IPS-NIHi11 (cell line): ENCODE data around the gene WDR73.
A peak's percentile ranks its signal among the peaks of the same experiment; 100 is the strongest.
"Not testable (repeated sequence)": the region's sequence is repeated elsewhere in the genome, so short reads cannot be mapped to it uniquely, and the experiment has no call there.

Experiments used
- DNase-seq: peaks from one replicate; pipeline ENCODE4 v3.0.0; 2012; ENCODE audit warnings: mixed read lengths, low spot score

The WDR73 gene

DNA sequence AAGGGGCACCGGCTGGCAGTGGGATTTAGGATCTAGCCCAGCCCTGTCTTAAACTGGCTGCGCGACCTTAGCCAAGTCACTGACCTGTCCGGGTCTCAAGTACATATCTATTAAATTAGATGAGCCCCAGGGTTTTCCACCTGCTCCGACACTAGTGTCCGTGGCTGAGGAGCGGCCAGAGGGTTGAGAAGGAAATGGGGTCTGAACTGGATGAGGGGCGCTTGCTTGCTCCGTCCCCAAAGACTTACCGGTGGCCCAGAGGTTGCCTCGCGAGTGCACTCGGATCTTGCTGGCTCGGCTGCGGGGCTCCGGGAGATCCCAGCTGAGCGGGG is 3.6 kb upstream of the WDR73 start:
- no peak for DNase-seq

DNA sequence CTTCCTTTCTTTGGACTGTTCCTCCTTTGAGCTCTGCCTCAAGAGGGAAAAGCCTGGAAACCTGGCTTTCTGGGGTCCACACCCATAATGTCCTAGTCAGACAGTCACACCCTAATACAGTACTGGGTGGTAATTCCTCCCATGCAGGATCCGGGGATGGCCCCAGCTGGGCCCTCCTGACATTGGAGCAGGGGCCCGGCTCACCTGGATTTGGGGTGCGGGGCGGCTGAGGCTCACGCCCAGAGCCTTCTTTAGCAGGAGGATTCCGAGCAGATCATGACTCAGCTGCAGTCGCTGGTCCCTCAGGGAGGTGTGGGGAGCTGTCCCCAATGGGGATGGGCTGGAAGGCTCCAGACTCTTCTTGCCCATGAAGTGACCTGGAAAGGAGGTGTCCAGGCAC is 2.9 kb upstream of the WDR73 start:
- no peak for DNase-seq

DNA sequence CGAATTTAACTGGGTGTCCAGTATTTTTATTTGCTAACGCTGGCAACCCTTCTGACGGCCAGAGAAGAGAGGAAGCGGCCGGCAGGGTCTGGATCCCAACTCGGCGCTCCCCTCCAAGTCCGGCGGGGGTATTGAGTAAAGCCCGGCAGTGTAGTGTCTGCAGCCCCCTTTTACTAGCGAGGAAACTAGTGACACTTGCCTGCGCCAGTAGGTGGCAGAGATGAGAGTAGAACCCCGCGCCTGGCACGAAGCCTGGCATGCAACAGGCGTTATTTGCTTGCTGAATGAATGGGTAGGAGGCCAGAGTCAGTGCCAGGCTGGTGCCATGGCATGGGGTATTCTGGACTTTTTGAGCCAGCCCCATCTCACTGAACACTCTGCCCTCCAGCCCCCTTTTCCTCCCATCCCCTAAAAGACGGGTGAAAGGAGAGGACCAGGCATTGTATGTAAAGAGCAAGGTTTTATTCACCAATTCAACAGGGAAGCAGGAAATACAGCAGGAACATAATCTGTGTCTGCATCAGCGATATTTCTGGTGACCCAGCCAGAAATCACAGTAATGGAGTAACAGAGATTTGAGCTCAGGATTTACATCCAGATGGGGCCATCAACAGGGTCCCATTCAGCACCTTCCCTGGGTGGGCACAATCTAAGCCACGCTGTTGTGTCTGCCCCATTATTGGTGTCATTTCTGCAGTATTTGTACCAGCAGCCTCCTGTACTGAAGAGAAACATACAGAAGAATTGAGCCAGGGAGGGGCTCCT is 788 bp upstream of the WDR73 start:
- peak; percentile 68 for DNase-seq

DNA sequence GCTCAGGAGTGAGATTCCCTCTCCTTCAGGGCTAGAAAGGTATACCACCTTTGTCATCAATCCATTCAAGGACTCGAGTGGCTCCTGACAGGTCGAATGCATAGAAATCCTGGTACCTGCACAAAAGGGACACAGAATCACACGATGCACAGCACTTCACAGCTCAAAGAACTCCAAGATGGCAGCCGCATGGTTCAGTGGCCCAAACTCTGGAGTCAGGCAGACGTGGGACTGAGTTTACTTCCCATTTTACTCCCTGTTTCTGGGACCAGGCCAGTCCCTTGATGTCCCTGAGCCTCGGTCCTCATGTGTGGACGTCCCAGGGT is 536 bp downstream of the WDR73 start:
- DNase-seq = no peak

DNA sequence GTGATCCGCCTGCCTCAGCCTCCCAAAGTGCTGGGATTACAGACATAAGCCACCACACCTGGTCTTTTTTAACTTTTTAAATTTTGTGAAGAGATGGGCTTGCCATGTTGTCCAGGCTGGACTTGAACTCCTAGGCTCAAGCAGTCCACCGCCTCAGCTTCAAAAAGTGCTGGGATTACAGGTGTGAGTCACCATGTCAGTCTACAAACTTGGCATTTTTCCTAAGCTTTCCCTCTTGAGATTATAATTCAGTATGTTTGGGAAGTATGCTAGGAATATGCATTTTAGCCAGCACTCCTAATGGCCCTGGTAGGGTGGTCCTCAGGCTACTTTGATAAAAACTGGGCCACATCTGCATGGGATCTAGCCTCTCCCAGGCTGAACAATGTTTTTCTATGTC is 4.4 kb downstream of the WDR73 start:
- DNase-seq = no peak

DNA sequence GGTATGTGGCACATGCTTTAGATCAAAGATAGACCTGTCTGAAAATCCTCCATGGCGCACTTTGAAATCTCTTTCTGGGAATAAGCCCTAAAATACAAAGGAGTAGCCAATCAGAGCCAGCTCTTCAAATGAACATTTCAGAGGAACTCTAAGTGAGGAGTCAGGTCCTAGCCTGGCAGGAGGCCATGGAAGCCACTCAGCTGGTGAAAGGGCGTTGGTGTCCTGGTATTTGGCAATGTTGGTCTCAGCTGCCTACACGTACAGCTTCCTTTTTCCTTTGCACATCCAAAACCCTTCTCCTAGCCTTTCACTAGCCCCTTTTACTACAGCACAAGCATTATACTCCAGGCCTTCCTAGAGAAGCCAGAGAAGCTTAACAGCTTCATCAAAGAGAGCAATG is 5.5 kb downstream of the WDR73 start:
- DNase-seq = no peak

DNA sequence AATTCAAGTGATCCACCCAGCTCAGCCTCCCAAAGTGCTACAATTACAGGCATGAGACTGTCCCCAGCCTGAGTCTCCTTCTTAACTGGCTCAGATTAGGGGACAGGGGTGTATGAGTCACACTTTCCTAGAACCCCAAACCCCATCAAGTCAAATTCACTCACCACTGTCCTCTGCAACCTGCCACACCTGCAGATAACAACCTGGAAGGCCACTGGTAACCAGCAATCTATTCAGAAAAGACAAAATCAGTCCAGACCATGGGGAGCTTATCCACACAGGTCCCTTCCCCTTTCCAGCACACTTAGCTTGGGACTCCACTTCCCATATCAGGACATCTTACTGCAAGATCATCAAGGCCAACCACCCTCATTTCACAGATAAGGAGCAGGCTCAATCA is 6.4 kb downstream of the WDR73 start:
- no peak for DNase-seq

DNA sequence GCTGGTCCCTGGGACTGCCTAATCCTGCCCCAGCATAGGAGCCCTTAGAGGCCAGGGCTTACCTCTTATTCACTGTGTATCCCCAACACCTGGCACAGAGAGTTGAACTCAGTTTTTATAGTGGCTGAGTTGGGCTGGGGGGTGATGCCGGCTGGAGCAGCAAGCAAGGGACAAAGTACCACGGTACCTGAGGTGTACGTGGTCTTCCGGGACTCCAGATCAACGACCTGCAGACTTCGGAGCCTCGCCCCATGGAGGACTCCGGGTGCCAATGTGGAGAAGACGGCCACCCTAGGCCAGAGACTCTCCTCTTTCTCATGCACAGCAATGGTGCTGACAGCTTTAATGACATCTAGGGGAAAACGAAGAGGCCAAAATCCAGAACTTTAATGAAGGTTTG is 8.1 kb downstream of the WDR73 start:
- no peak for DNase-seq

DNA sequence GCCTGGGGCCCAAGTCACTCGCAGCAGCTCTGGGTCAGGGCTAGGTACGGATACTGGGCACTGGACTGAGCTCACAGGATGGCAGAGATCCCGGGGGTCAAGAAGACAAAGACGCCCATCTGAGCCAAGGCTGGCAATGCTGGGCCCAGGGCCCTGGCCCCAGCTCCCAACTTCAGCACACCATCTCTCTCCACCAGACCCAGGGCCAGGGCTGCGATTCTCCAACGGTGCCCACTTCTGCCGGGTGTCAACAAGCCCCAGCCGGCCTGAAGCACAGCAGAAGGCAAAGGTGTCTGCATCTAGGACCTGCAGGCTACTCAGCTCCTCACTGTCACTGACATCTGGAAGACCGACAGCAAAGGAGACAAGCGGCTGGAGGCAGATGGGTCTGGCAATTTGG is 8.6 kb downstream of the WDR73 start:
- no peak for DNase-seq

DNA sequence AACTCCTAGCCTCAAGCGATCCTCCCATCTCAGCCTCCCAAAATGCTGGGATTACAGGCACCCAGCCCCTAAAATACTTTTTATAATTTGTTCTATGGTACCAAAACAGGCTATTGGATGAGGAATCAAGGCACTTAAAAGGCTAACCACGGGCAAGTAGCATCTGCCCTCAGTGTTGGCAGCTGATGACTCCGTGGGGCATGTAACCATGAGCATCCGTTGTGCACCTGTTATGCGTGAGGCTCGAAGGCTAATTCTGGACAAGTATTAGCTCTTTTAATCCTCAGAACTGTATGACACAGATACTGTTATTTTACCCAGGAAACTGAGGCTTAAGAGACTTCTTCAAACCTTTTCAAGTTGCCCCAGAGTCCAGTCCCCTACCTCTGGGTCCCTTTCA is 10.2 kb downstream of the WDR73 start:
- DNase-seq = no peak

DNA sequence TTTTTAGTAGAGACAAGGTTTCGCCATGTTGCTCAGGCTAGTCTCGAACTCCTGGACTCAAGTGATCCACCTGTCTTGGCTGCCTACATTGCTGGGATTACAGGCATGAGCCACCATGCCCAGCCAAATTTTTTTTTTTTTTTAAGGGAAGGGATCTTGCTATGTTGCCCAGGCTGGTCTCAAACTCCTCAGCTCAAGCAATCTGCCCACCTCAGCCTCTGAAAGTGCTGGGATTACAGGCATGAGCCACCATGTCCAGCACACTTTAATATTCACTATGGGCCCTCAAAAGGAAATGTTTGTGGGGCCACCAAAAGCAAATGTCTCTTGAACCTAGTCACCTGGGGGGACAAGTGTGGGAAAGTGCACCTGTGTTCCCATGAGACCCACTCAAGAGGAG is 11.4 kb downstream of the WDR73 start:
- DNase-seq = not testable (repeated sequence)

DNA sequence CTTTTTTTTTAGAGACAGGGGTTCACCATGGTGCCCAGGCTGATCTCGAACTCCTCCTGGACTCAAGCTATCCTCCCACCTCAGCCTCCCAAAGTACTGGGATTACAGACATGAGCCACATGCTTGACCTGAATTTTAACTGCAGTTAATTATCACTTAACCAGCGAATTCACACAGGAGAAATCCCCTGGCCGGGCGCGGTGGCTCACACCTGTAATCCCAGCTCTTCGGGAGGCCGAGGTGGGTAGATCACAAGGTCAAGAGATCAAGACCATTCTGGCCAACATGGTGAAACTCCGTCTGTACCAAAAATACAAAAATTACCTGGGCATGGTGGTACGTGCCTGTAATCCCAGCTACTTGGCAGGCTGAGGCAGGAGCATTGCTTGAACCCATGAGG is 12.2 kb downstream of the WDR73 start:
- not testable (repeated sequence) for DNase-seq

DNA sequence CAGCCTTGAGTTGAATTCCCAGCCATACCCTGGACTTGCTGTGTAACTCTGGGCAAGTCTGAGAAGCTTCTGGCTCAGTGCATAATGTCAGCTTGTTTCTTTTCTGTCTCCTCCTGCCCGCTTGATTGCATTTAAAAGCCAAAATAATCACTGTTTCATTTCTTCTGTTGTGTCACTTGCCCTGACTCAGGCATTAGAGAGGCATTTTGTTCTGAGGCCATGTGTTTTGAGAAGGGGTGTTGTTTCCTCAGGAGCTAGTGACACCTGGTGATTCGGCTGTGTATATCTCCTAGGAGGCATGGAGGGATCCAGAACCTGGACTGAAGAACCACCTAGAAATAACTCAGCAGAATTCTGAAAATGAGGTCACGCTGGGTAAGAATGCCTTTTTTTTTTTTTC is 16.0 kb downstream of the WDR73 start:
- DNase-seq = peak; percentile 42

DNA sequence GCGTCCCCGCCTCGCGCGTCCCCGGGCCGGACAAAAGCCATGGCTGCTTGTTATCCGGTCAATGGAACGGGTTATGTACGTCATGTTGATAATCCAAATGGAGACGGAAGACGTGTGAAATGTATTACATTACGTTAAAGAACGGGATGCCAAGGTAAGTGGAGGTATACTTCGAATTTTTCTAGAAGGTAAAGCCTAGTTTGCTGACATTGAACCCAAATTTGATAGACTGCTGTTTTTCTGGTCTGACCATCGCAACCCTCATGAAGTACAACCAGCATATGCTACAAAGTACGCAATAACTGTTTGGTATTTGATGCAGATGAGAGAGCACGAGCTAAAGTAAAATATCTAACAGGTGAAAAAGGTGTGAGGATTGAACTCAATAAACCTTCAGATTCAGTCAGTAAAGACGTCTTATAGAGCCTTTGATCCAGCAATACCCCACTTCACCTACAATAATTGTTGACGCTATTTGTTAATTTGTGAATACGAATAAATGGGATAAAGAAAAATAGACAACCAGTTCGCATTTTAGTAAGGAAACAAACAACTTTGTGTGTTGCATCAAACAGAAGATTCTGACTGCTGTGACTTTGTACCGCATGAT is 19.8 kb downstream of the WDR73 start:
- DNase-seq = no peak

DNA sequence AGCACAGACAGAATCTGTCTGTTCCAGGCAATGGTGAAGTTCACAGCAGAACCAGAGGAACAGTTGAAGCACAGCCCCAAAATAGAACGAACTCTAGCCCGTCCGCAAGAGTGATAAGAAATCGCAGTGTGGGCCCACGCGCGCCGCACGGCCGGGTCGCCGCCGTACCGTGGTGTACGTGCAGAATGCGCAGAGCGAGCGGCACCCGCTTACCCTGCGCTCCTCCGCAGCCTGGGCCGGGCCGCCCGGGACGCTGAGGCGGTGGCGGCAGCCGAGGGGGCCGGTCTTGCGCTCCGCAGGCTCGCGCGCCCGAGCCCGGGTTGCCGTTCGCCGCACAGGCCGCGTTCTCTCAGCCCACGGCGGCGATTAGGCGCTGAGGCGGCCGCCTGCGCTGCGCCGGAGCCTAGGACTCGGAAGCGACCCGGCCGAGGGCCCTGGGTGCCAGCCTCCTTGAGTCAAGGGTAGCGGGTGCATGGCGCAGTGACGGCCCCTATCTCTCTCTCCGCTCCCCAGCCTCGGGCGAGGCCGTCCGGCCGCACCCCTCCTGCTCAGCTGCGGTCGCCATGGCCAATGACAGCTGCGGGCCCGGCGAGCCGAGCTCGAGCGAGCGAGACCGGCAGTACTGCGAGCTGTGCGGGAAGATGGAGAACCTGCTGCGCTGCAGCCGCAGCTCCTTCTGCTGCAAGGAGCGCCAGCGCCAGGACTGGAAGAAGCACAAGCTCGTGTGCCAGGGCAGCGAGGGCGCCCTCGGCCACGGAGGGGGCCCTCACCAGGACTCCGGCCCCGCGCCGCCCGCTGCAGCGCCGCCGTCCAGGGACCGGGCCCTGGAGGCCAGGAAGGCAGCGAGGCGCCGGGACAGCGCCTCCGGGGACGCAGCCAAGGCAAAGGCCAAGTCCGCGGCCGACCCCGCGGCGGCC is 20.5 kb downstream of the WDR73 start:
- peak; percentile 64 for DNase-seq

DNA sequence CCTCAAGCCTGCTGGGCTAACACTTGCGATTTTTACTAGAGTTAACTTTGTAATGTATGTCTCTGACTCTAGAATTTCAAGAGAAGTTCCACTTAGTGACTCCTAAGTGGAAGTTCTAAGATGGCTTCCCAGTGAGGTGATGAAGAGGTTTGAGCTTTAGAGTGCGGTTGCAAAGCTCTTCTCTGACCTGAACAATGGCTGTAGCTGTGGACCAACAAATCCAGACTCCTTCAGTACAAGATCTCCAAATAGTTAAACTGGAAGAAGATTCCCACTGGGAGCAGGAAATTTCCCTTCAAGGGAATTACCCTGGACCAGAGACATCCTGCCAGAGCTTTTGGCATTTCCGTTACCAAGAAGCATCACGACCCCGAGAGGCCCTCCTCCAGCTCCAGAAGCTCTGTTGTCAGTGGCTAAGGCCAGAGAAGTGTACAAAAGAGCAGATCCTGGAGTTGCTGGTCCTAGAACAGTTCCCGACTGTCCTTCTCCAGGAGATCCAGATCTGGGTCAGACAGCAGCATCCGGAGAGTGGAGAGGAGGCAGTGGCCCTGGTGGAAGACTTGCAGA is 22.3 kb downstream of the WDR73 start:
- DNase-seq = no peak

DNA sequence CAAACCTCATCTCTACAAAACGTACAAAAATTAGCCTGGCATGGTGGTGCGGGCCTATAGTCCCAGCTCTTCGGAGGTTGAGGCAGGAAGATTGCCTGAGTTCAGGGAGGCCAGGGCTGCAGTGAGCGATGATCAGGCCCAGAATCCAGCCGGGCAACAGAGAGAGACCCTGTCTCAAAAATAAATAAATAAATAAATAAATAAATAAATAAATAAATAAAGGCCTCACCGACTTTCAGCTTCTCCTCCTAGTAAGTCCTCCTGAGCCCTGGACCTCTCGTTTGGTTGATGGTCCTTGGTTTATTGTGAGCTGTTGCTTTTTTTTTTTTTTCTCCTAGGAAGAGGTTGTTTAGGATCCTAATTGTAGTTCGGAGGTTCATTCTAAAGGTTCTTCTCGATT is 25.1 kb downstream of the WDR73 start:
- DNase-seq = no peak

DNA sequence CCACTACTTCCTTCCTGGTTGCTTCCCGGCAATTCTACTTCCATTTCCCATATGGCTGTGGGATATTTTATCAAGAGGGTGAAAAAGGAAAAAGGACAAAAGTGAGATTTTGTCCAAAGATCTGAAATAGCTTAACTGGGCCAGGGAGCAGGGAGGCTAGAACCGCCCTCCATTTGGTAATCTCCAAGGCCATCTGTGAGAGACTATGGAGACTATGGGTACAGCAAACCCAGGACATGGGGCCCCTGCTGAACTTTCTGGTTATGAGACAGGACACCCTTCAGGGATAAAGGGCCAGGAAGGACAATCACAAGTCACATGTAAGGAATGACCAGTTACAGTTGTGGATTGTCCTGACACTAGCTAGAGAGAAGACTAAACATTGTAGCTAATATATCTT is 29.0 kb downstream of the WDR73 start:
- DNase-seq = no peak

DNA sequence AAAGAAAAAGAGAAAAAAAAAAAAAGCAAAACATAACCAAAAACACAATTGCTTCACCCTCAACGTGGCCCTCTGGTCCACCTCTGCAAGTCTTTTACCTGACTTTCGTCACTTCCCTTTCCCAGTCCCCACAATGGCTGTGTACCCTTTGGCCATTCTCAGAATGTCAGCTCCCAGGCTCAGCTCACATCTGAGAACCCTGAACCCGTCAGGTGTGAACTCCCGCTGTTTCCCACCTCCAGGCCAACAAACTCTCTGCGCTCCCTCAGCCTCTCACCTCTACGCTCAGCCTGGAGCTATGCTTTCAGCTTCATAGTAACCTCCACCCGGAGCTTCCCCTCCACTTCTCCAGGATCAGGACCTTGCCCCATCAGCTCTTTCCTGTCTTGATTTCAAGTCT is 29.7 kb downstream of the WDR73 start:
- DNase-seq = no peak

DNA sequence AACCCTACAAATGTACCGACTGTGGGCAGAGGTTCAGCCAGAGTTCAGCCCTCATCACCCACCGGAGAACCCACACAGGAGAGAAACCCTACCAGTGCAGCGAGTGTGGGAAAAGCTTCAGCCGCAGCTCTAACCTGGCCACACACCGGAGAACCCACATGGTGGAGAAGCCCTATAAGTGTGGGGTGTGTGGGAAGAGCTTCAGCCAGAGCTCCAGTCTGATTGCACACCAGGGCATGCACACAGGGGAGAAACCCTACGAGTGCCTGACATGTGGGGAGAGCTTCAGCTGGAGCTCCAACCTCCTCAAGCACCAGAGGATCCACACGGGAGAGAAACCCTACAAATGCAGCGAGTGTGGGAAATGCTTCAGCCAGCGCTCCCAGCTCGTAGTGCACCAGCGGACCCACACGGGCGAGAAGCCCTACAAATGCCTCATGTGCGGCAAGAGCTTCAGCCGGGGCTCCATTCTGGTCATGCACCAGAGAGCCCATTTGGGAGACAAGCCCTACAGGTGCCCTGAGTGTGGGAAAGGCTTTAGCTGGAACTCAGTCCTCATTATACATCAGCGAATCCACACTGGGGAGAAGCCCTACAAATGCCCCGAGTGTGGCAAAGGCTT is 32.6 kb downstream of the WDR73 start:
- no peak for DNase-seq

DNA sequence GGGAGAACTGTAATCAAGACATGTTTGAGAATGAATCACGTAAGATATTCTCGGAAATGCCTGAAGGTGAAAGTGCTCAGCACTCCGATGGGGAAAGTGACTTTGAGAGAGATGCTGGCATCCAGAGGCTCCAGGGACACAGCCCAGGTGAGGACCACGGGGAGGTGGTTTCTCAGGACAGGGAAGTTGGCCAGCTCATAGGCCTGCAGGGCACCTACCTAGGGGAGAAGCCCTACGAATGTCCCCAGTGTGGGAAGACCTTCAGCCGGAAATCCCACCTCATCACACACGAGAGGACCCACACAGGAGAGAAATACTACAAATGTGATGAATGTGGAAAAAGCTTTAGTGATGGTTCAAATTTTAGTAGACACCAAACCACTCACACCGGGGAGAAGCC is 33.5 kb downstream of the WDR73 start:
- no peak for DNase-seq

DNA sequence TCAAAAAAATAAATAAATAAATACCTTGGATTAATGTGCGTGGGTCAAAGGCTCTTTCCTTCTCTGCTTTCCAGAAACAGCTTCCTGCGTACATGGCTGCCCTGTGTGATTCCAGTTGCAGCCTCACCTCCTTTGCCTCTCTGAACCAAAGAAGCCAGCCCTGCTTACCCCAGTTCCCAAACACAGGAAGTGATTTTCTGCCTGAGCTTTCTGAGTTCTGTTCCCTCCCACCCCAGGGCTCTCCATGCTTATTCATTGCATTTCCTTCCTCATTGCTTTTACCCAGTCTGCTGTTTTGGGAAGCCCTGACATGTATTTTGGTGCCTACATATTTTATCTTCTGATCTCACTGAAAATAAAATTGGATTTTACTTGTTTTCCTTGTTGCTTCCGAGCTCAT is 37.8 kb downstream of the WDR73 start:
- no peak for DNase-seq

DNA sequence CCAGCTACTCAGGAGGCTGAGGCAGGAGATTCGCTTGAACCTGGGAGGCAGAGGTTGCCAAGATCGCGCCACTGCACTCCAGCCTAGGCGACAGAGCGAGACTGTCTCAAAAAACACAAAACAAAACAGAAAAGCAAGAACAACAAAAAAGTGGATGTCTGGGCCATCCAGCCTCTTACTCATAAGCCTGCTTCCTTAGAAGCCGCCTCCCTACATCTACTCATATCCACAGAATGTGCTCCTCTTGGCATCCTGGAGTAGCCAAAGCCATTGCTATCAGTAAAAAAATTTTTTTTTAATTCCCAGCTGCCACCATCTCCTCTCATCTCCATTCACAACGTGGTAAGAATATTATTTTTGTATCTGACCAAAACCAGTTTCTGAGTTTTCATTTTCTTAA is 42.5 kb downstream of the WDR73 start:
- DNase-seq = no peak
